Neural cell (in vitro differentiated cells): ENCODE results near the gene PAX2.

Experiments used
- POLR2AphosphoS5 ChIP-seq: IDR thresholded peaks from 2 replicates; pipeline ENCODE4 v1.6.1; 2012
- REST ChIP-seq: IDR thresholded peaks from 2 replicates; pipeline ENCODE4 v1.6.1; 2012; ENCODE audit warnings: borderline replicate concordance

- TF ChIP-seq POLR2AphosphoS5 (no peak), REST (no peak)
Measured at GRCh38 chr10:100838986-100839385, 93.6 kb downstream of the PAX2 start.
